Cardiac septum (tissue), 1 donor: ENCODE data around the gene DGKB. TPM values are rescaled to one million over a fixed set of nuclear protein-coding genes. Genes with fewer than 3 reads are reported as not detected.

ENCODE experiments used
- DNase-seq: peaks from one replicate; pipeline ENCODE4 v3.0.0-alpha.2; 2020; ENCODE audit warnings: low spot score
- intact Hi-C: fragments of 100-400 bp; cut with DNase I; formaldehyde crosslinking; loops from one replicate; pipeline ENCODE4 v1.14.0; 2022
- total RNA-seq: library from RNA; stranded (reverse); fragmentation: NEBNext Ultra II Directional; extraction: Animal tissue kit (Norgen Biotek cat#: 25700); gene quantifications from one replicate; pipeline ENCODE4 v1.2.1, GENCODE V29; 2021
- donor health status: DM: no; HTN: no; CAD: no.

The DGKB gene
- total RNA-seq, 1 donor from 2014 or later = 0.75 TPM

DNA sequence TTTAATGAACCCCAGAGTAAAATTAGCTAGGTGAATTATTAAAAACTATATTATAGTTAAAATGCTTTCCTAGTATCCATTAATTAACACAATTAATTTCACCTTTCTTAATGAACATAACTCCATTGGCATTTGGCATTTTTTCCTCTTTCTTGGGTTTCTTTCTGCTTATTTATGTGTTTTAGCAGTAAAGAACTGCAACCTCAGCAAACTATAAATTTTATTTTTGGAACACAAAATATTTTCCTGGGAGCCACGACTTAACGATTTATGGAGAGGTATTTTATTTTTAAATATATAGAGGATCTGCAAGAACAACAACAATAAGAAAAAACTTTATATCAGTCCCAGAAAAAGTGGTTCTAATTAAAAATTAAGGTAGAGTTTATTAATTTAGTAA, 465.7 kb downstream of the DGKB start:
- no peak for DNase-seq
- intact Hi-C loops = no loop called here

DNA sequence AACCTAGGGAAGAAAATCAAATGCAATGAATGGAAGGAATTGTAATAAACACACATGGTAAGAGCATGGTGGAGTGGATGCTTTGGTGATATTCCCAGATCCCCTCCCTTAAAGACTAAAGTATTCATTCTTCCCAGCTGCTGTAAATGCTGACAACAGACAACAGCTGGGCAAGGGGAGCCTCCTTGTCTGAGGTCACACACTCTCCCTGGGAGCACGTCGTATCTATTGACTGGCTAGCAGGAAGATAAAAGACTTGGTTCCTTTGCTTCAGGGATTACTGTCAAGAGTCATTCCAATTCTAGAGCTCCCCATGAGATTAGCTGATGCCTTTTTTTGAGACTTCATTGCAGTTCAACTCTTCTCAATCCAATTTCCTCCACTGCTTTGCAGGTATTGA, 469.6 kb downstream of the DGKB start:
- no peak for DNase-seq
- intact Hi-C loops = no loop called here

DNA sequence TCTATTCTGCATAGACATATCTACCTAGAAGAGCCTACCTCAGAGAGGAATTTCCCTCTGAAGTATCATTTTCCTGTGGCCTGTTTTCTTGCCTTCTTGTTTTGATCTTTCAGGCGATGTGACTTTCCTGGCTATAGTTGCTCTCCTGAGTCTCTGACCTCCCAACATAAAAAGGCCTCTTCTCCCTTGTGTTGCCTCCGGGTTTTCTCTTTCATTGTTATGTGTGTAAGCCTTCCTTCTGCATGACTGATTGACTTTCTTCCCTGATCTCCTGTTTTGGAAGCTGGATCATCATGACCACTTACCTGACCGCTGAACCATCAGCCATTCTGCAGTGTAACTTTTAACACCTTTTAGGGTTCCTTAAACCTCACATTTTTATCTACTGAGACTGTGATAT, 471.6 kb downstream of the DGKB start:
- no peak for DNase-seq
- intact Hi-C loops = no loop called here

GRCh38 chr7:14425559-14425958, 477.0 kb downstream of the DGKB start:
- intact Hi-C loops = no loop called here
- DNase-seq = no peak

- no peak for DNase-seq
- intact Hi-C loops = no loop called here
Measured at GRCh38 chr7:14424675-14425074, 477.9 kb downstream of the DGKB start.

GRCh38 chr7:14420768-14421167, 481.8 kb downstream of the DGKB start:
- DNase-seq = no peak
- intact Hi-C loops = no loop called here

DNA sequence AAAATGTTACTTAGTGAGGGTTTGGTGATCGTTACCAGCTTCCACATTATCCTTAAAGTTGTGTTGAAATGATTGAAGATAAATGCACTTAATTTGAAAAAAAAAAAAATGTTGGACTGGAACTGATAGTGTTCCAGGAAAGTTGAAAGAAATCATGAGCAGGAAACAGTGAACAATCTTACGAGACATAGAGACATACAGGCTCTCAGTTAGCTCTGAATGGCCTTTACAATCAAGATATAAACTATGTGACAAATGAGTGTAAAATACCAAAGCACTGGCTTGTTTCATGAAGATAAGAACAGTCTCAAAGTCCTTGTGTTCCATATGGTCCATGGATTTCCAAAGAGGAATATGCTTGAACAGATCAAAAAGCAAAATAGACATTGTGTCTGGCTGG, 483.0 kb downstream of the DGKB start:
- intact Hi-C loops = loop anchor here (10.0 kb wide), 1 partner anchor 205 kb away; no protein-coding TSS in a partner anchor
- no peak for DNase-seq

DNA sequence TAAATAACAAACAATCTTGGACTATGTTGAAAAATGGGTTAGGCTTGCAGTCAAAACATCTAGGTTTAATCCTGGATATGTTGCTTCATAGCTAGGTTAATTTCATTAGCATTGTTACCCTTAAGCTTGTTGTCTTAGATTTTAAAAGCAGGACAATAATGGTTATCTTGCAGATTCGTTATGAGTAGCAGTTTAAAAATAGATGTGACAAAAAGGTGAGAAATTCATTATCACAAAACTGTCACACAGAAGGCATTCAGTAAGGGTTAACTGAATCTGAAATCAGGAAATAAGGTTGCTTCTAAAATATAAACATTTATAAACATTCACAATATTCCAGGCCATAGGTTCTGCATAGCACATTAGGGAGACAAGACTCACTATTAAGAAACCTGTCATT, 483.9 kb downstream of the DGKB start:
- DNase-seq = no peak
- intact Hi-C loops = loop anchor here (10.0 kb wide), 1 partner anchor 204 kb away; no protein-coding TSS in a partner anchor

DNA sequence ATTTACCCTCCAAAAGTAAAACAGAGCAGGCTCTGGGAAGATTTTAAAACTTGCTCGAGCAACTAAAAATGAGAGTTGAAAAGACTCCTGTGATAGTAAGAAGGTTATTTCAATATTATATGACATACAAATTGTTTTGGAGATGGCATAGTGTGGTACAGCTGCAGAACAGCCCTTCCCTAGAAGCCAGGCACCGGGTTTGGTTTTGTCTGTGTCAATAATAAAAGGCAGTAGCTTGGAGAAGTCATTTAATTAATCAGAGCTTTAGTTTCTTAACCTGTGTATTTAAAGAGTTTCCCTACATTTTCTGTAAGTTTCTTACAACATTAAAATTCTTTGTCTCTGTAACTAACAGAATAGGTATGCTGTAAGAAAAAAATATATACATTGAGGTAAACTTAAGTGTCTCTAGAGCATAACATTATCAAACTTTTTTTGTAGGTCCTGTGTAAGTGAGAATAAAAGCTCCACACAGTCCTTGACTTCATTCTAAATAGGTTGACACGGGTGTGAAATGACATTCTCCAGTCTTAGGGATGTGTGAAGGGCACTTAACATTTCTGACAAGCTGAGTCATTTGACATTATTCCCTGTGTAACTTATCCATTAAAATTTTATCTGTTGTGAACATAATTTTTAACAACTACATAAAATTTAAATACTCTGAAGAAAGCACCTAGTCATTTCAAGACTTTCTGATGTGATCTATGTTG, 488.1 kb downstream of the DGKB start:
- DNase-seq = no peak
- intact Hi-C loops = loop anchor here (10.0 kb wide), 1 partner anchor 200 kb away; no protein-coding TSS in a partner anchor

DNA sequence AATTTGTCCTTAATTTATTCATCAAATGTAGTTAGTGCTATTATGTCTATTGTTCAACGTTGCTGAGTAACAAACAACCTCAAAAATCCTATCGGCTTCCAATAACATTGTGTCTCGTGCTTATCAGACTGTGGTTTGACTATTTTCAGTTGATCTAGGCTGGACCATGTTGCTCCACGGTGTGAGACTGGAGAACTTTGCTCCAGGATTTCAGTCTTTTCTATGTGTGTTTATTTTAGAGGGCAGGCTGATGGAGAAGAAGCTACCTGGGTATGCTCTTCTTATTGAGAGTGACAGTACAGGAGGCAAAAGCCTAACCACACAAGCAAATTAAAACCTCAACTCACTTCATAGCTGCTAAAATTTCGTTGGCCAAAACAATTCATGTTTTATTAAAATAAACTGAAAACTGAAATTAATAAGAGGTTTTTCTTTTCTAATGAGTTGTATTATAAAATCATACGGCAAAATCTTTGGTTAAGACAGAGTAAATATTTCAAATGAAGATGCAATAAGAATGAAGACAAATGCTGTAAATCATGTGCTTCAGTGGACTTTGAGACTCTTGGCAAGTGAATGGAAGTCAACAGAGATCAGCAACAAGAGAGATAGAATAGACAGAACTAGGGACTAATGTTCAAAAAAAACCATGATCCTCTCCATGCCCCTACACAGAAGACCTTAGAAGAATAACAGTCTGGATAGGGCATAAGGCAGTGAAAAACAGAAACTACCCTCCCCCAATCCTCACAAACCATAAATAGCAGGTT, 495.1 kb downstream of the DGKB start:
- DNase-seq = no peak
- intact Hi-C loops = no loop called here

DNA sequence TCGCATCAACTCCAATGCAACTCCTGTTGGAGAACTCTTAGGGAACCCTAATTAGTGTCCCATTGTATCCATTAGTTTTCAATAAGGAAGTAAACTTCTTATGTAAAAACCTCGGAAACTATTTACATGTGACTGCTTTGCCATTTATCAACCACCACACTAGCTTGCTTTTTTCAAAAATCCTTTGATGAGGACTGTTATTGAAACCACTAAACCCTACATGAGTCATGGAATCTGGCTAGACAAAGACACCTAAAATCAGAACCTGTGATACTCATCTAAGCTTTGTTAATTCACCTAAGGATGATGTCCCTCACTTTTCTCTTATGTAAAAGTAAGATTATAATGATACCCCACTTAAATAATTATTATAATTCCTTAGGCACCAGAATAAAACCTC, 499.0 kb downstream of the DGKB start:
- DNase-seq = no peak

DNA sequence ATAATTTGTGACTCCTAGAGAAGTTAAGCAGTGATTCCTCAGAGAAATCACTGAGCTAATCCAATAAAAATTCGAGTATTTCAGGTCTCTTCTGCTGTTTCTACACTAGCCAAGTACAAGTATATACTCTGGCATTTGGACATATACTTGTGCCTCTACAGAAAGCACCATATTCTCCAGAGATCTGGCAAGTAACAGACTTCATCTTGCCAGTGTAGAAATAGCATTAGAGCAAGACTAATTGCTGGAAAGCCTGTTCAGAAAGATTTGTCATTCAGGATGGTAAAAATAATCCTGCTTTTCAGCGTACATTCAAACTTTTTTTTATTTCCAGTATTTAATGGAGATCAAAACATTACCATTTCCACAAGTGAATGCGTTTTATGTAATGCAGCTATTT, 502.3 kb downstream of the DGKB start:
- DNase-seq = no peak
- intact Hi-C loops = no loop called here

More for the DNA sequence above, 499.0 kb downstream of the DGKB start:
- intact Hi-C loops = no loop called here

- DNase-seq = no peak
- intact Hi-C loops = no loop called here
Measured at GRCh38 chr7:14398526-14398925, 504.0 kb downstream of the DGKB start.

GRCh38 chr7:14395860-14396259, 506.7 kb downstream of the DGKB start:
- intact Hi-C loops = no loop called here
- no peak for DNase-seq

DNA sequence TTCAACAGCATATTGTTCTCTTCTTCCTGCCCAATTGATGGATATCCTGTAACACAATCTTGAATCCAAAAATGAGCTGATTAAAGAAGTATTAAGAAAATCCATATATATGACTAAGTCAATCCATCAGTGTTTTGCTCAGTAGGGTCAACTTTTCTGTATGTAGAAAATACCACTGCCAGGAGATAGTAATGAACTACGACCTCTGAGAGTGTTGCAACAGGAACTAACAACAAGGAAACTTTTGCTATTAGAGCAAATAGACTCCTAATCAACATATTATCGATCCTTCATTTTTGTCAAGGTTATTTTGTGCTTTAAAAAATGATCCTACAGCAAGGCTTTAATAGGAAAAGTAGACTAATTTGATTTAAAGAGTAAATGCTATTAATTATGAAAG, 507.8 kb downstream of the DGKB start:
- DNase-seq = no peak
- intact Hi-C loops = no loop called here

DNA sequence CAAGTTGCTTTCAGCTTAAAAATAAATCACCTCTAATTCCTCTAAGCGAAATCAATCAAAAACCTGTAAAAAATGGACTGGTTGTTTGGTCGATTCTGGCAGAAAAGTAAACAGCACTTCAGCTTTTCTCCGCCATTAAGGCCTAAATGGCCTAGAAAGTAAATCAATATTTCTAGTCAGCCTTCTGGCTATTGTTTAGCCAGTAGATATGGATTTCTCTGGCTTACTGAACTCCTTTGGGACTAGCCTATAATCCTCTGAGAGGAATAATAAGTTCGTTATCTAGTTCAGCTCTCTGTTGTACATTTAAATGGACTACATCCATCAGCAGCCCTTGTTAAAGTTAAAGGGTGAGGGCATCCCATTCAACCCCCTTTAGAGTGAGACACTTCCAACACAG, 513.0 kb downstream of the DGKB start:
- no peak for DNase-seq
- intact Hi-C loops = no loop called here

- no peak for DNase-seq
- intact Hi-C loops = no loop called here
Measured at GRCh38 chr7:14389181-14389591, 513.4 kb downstream of the DGKB start.

- no peak for DNase-seq
- intact Hi-C loops = no loop called here
Measured at GRCh38 chr7:14385074-14385473, 517.5 kb downstream of the DGKB start.

DNA sequence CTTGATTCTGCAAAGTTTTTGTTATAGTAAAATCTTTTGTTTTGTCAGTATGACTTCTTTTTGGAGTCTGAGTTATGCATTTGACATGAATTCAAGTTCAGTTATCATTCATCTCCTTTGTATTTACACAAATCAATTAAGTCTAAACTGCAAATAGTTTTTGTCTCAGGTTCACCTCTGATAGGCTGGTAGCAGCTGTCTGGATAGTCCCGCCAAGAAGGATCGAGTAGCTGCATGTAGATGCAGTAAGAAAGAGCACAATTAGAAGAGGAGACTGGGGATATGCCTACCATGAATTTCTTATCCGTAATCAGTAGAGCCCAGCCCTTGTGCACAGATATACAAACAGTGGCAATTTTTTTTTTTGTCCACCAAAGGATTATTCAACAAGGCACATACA, 520.6 kb downstream of the DGKB start:
- intact Hi-C loops = no loop called here
- no peak for DNase-seq

GRCh38 chr7:14381306-14381705, 521.2 kb downstream of the DGKB start:
- no peak for DNase-seq
- intact Hi-C loops = no loop called here

- DNase-seq = no peak
- intact Hi-C loops = no loop called here
Measured at GRCh38 chr7:14380881-14381280, 521.7 kb downstream of the DGKB start.
